Mesendoderm (in vitro differentiated cells): ENCODE measurements around the gene PRKAR1A.
"Not testable (repeated sequence)": the region's sequence is repeated elsewhere in the genome, so short reads cannot be mapped to it uniquely, and the experiment has no call there.

Experiments used
- DNase-seq: peaks from one replicate; pipeline ENCODE4 v3.0.0; 2013
- H2AK5ac ChIP-seq: 2 replicates; pipeline ENCODE4 v1.6.1; 2013; ENCODE audit warnings: low read length, inconsistent platforms
- H2BK120ac ChIP-seq: 2 replicates; pipeline ENCODE4 v1.6.1; 2013; ENCODE audit warnings: low read depth, mild to moderate bottlenecking, low read length, moderate library complexity, mixed read lengths
- H2BK15ac ChIP-seq: replicated peaks from 2 replicates; pipeline ENCODE4 v1.6.1; 2013; ENCODE audit warnings: low read depth, mild to moderate bottlenecking, moderate library complexity
- H2BK5ac ChIP-seq: 2 replicates; pipeline ENCODE4 v1.6.1; 2013; ENCODE audit warnings: low read length, inconsistent platforms
- H3K18ac ChIP-seq: 2 replicates; pipeline ENCODE4 v1.6.1; 2013; ENCODE audit warnings: mild to moderate bottlenecking, low read length, mixed read lengths
- H3K23ac ChIP-seq: one replicate; pipeline ENCODE4 v1.6.1; 2013; ENCODE audit warnings: low read length
- H3K27ac ChIP-seq: 2 replicates; pipeline ENCODE4 v1.5.1; 2013; ENCODE audit warnings: low read depth, mild to moderate bottlenecking, inconsistent platforms, low read length, moderate library complexity
- H3K27me3 ChIP-seq: 2 replicates; pipeline ENCODE4 v1.6.1; 2013; ENCODE audit warnings: low read length, control low read depth, mild to moderate bottlenecking, inconsistent platforms; ENCODE audit not compliant: insufficient read depth, poor library complexity
- H3K36me3 ChIP-seq: 2 replicates; pipeline ENCODE4 v1.6.1; 2013; ENCODE audit warnings: low read length, inconsistent platforms; ENCODE audit not compliant: control insufficient read depth, insufficient read depth
- H3K4ac ChIP-seq: one replicate; pipeline ENCODE4 v1.6.1; 2013; ENCODE audit warnings: low read depth, mild to moderate bottlenecking, low read length, moderate library complexity
- H3K4me1 ChIP-seq: 2 replicates; pipeline ENCODE4 v1.6.1; 2013; ENCODE audit warnings: low read depth, low read length, inconsistent platforms; ENCODE audit not compliant: control insufficient read depth
- H3K4me2 ChIP-seq: 2 replicates; pipeline ENCODE4 v1.6.1; 2013; ENCODE audit warnings: low read length
- H3K4me3 ChIP-seq: 2 replicates; pipeline ENCODE4 v1.5.1; 2013; ENCODE audit warnings: mild to moderate bottlenecking, low read length
- H3K56ac ChIP-seq: one replicate; pipeline ENCODE4 v1.6.1; 2013; ENCODE audit warnings: low read length
- H3K79me1 ChIP-seq: 2 replicates; pipeline ENCODE4 v1.6.1; 2013; ENCODE audit warnings: low read length, inconsistent platforms
- H3K79me2 ChIP-seq: 2 replicates; pipeline ENCODE4 v1.6.1; 2013; ENCODE audit warnings: mild to moderate bottlenecking, low read length; ENCODE audit not compliant: control insufficient read depth, insufficient read depth
- H3K9ac ChIP-seq: 2 replicates; pipeline ENCODE4 v1.6.1; 2013; ENCODE audit warnings: low read length, inconsistent platforms
- H4K5ac ChIP-seq: one replicate; pipeline ENCODE4 v1.6.1; 2013; ENCODE audit warnings: low read length
- H4K8ac ChIP-seq: one replicate; pipeline ENCODE4 v1.6.1; 2013; ENCODE audit warnings: low read depth, mild to moderate bottlenecking, control low read depth, low read length, moderate library complexity
- WGBS: extraction: QIAGEN DNeasy Blood & Tissue Kit; methylation state at CpG from one replicate; pipeline ENCODE4 v1.1.7; 2013; ENCODE audit warnings: low lambda C conversion rate, missing lambda C conversion rate; ENCODE audit not compliant: insufficient coverage; ENCODE audit errors: extremely low coverage; 5-methylcytosine and 5-hydroxymethylcytosine counted together

Gene PRKAR1A

DNA sequence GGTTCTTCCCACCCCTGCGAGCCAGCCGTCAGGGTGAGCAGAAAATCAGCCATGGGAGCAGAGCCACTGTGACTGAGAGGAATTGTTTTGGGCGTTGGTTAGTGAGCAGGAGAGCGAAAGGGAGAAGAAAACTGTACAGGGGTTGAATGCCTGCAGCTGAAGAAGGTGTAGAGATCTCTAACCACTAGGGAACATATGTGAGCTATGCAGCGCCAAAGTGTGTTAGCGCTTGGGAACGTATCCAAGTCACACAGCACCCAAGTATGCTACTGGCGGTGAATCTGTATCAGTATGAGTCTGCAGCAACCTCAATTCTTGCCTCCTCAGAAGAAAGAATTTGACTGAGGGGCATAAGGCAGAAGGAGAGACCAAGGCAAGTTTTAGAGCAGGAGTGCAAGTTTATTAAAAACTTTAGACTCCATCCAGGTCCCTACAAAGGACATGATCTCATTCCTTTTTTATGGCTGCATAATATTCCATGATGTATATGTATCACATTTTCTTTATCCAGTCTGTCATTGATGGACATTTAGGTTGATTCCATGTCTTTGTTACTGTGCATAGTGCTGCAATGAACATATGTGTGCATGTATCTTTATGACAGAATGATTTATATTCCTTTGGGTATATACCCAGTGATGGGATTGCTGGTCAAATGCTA is 19.7 kb upstream of the PRKAR1A start:
- not testable (repeated sequence) for H2AK5ac ChIP-seq, H2BK120ac ChIP-seq, H3K79me2 ChIP-seq, H3K27me3 ChIP-seq, H3K27ac ChIP-seq, H2BK5ac ChIP-seq, H3K23ac ChIP-seq, H3K4ac ChIP-seq, H2BK15ac ChIP-seq, H4K5ac ChIP-seq, DNase-seq, H3K4me1 ChIP-seq, H3K4me3 ChIP-seq, H3K36me3 ChIP-seq, H3K56ac ChIP-seq, H3K9ac ChIP-seq, H3K4me2 ChIP-seq, H3K79me1 ChIP-seq, H3K18ac ChIP-seq, H4K8ac ChIP-seq
- WGBS: no CpG with 5 or more reads among the region's 8 CpGs

DNA sequence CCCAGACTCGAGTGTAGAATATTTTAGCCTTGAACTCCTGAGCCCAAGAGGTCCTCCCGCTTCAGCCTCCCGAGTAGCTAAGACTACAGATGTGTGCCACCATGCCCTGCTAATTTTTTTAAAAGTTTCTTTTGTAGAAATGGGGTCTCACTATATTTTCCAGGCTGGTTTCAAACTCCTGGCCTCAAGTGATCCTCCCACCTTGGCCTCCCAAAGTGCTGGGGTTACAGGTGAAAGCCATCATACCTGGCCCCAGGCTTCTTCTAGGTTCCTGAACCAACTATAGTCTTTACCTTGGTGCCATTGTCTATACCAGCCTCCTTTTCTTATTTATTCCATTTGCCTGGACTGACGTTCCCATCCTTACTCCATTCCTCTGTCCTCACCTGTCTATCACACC is 17.1 kb upstream of the PRKAR1A start:
- Histone ChIP-seq H3K18ac (no peak overlapping the region), H3K23ac (no peak overlapping the region), H2AK5ac (no peak overlapping the region), H3K79me2 (no peaks in the 10 kb centered on the region), H4K8ac (no peak overlapping the region), H3K9ac (no peak overlapping the region), H3K36me3 (no peaks in the 10 kb centered on the region), H3K4ac (no peak overlapping the region), H3K4me1 (no peaks in the 10 kb centered on the region), H3K79me1 (no peaks in the 10 kb centered on the region), H2BK120ac (no peak overlapping the region), H3K56ac (no peak overlapping the region), H3K4me2 (no peak overlapping the region), H2BK5ac (no peak overlapping the region), H3K4me3 (no peak overlapping the region), H3K27ac (no peak overlapping the region), H4K5ac (no peak overlapping the region), H3K27me3 (no peaks in the 10 kb centered on the region), H2BK15ac (no peak overlapping the region)
- no CpG with 5 or more reads among the region's 4 CpGs for WGBS
- no peak for DNase-seq

DNA sequence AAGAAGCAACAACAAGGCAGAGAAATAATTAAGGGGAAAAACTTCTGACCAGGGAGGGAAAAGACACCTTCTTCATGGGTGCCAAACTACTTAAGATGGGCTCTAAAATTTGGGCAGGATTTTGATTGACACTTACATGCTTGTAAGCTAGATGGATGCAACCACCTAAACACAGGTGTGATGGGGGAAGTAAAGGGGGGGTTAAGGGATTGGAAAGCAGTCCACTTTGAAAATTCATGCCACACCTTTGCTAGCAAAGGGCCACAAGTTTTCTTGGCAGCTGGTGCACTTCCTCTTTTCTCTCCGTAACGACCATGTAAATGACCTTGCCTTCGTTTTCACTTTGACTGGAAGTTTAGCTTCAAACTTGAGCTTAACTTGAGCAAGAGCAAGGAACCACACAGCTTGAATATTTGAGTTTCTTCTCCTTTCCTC is 14.3 kb upstream of the PRKAR1A start:
- Histone ChIP-seq H3K4me3 (no peak overlapping the region), H3K9ac (no peak overlapping the region), H2BK120ac (no peak overlapping the region), H3K4me1 (no peaks in the 10 kb centered on the region), H3K56ac (no peak overlapping the region), H3K27ac (no peak overlapping the region), H4K8ac (no peak overlapping the region), H3K36me3 (no peaks in the 10 kb centered on the region), H2BK15ac (no peak overlapping the region), H2AK5ac (no peak overlapping the region), H3K23ac (no peak overlapping the region), H3K27me3 (no peaks in the 10 kb centered on the region), H3K79me1 (no peaks in the 10 kb centered on the region), H3K18ac (no peak overlapping the region), H2BK5ac (no peak overlapping the region), H4K5ac (no peak overlapping the region), H3K4ac (no peak overlapping the region), H3K79me2 (no peaks in the 10 kb centered on the region), H3K4me2 (no peak overlapping the region)
- DNase-seq: no peak
- no CpG with 5 or more reads among the region's 3 CpGs for WGBS

DNA sequence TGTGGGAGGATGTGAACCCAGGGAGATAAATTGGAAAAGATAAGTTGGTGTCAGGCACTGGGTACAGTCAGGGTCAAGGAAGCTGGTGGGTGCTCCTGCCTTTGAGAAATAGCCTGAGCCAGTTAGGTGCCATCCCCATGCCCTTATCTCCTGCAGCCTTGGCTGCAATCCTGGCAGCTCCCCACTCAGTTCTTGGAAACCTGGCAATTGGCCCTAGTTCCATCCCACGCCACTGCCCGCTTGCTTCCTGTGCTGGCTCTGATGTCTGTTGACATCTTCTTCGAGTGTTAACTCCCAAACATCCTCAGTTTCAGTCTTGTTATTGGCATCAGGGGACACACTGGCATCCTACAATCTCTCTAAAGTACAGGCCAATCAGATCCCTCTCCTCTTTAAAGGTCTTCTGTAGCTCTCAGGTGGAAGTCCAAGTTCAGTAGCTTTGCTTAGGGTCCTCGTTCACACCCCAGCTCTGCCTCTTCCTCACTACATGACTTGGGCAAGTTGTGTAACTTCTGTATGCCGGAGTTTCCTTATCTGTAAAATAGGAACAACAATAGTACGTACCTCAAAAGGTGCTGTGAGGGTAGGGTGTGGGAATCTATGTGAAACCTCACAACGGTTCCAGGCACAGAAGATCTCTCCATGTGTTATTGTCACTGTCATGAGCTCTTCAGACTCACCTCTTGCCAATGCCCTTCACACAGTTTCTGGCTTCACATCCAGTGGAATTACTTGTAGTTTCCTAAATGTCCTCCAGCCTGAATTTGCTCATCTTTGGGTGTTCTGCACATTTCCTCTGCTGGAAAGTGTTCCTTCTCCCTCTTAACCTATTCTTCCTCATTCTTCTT is 13.5 kb upstream of the PRKAR1A start:
- Histone ChIP-seq H2AK5ac (no peak overlapping the region), H4K8ac (no peak overlapping the region), H4K5ac (no peak overlapping the region), H3K4ac (no peak overlapping the region), H3K79me1 (no peaks in the 10 kb centered on the region), H3K56ac (no peak overlapping the region), H2BK120ac (no peak overlapping the region), H3K9ac (no peak overlapping the region), H3K4me1 (no peaks in the 10 kb centered on the region), H3K27me3 (no peaks in the 10 kb centered on the region), H2BK15ac (no peak overlapping the region), H3K23ac (no peak overlapping the region), H3K36me3 (no peaks in the 10 kb centered on the region), H2BK5ac (no peak overlapping the region), H3K4me2 (no peak overlapping the region), H3K18ac (no peak overlapping the region), H3K79me2 (no peaks in the 10 kb centered on the region), H3K27ac (no peak overlapping the region), H3K4me3 (no peak overlapping the region)
- DNase-seq: no peak
- no CpG with 5 or more reads among the region's 7 CpGs for WGBS

DNA sequence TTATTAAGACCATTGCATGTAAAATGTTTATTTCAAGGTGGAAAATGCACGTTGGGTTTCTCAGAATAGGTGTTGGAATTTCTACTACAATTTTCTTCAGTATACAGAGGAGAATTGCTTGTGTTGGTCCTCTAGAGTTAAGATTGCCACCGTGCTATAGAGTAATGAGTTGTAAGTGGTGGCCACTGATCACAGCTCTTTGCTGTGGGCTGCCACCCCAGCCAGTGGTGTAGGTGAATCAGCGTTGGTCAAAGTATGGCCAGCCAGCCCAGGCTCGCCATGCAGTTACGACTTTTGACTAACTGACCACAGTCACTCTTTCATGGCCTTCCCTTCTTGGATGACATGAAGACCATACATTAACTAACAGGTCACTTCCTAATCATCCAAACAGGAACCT is 12.6 kb upstream of the PRKAR1A start:
- Histone ChIP-seq H3K4ac (no peak overlapping the region), H3K4me3 (no peak overlapping the region), H3K27me3 (no peaks in the 10 kb centered on the region), H2BK5ac (no peak overlapping the region), H3K23ac (no peak overlapping the region), H3K79me1 (no peaks in the 10 kb centered on the region), H2BK15ac (no peak overlapping the region), H3K36me3 (no peaks in the 10 kb centered on the region), H4K5ac (no peak overlapping the region), H3K4me1 (no peaks in the 10 kb centered on the region), H3K9ac (no peak overlapping the region), H3K18ac (no peak overlapping the region), H3K79me2 (no peaks in the 10 kb centered on the region), H2AK5ac (no peak overlapping the region), H2BK120ac (no peak overlapping the region), H4K8ac (no peak overlapping the region), H3K56ac (no peak overlapping the region), H3K4me2 (no peak overlapping the region), H3K27ac (no peak overlapping the region)
- WGBS: no CpG with 5 or more reads among the region's 5 CpGs
- DNase-seq: no peak
